HG03520 (cell line): ENCODE data around the gene USHBP1.
A peak's percentile ranks its signal among the peaks of the same experiment; 100 is the strongest.

Experiments used
- ATAC-seq: cut with Tn5 transposase; IDR thresholded peaks from one replicate; pipeline ENCODE4 v1.9.1; 2021; ENCODE audit warnings: mild to moderate bottlenecking, moderate library complexity; ENCODE audit not compliant: unreplicated experiment

USHBP1 gene

DNA sequence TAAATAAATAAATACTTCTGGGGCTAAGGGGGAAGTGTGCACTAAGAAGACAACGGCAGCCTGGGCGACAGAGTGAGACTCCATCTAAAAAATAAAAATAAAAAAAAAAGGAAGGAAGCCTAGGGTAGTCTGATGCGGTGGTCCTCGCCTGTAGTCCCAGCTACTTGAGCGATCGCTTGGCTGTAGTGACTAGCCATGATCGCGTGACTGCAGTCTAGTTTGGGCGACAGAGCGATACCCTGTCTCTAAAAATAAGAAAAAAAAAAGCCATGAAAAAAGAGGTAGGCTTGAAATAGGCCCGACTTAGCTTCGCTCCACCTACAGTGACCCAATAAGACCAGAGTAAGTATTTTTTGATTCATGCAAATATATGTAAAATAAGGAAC, 2.0 kb upstream of the USHBP1 start:
- ATAC-seq, result peak; percentile 21

DNA sequence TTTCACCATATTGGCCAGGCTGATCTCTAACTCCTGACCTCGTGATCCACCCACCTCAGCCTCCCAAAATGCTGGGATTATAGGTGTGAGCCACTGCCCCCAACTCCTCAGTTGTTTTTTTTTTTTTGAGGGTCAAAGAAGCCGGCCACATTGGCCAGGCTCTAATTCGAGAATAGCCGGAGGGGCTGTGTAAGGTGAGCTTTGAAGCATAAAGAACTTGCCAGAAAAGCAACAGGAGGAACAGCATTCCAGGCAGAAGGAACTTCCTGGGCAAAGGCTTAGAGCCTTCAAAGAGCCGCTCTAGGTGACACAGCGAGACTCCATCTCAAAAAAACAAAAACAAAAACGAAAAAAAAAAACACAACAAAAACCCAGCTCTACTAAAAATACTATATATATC, 1.5 kb upstream of the USHBP1 start:
- ATAC-seq, result no peak

DNA sequence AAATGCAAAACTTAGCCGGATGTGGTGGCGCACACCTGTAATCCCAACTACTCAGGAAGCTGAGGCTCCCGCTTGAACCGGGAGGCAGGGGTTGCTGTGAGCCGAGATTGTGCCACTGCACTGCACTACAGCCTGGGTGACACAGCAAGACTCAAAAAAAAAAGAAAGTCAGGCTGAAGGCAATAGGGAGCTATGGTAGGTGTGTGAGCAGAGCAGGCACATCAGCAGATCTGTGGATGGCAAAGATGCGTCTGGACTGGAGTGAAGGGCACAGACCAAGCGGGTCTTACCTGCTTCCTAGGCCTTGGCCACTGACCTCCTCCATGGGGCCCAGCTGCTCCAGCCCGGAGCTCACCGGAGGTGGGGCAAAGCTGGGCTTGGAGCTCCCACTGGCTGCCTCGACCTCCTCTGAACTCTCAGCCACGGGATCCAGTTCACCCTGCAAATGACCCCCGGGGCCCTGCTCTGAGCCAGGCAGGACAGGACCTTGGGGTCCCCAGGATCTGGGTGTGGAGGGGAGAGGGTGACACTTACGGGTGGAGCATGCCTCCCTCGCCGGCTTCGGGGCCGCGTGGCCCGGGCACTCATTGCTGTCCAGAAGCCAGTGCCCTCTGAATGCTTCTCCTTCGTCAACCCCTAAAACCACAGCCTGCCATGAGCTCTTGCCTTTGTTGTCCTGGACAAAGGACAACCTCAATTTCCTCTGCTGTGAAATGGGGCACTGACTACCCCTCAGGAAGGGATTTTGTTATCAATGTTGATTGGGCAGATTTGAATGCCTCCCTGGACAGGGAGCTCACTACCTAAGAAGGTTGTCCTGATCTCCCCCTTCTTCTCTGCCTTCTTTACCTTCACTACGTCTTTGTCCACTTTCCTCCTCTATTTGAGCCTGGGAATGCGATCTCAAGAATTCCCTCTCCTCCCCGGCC, 569 bp downstream of the USHBP1 start:
- no peak for ATAC-seq

DNA sequence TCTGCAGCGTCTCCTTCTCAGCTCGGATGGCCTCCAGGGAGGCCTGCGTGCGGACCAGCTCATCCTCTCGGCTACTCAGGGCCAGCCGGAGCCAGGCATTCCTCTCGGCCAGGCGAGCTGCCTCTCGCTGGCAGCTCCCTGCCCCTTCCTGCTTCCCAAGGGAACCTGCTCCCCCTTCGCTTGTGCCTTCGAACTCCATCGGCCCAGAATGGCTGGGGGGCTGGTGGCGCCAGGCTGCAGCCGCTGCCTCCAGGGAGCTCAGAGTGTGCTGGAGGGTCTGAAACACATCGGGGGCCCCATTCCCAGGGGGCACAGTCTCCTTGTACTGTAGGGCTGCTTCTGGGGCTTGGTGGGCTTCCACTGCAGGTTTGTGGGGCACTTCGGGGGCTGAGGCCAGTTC, 2.0 kb downstream of the USHBP1 start:
- ATAC-seq, result no peak

DNA sequence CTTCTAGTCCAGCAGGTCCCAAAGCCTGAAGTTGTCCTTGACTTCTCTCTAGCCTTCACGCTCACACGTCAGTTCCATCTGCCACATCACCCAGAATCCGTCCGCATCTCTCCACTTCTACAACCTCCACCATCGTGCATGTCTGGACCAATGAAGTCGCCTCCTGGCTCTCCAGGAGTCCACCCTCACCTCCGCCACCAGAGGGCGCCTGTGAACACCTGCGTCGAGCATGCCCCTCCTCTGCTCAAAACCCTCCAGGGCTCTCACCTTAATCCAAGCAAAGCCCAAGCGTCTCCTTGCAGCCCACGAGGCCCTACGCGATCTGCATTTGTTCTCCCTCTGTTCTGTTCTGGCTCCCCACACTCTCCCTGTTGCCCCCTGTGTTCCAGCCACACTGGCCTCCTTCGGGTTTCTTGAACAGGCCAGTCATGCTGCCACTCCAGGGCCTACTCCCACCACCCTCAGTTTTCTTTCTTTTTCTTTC, 3.7 kb downstream of the USHBP1 start:
- ATAC-seq, result peak; percentile 71

DNA sequence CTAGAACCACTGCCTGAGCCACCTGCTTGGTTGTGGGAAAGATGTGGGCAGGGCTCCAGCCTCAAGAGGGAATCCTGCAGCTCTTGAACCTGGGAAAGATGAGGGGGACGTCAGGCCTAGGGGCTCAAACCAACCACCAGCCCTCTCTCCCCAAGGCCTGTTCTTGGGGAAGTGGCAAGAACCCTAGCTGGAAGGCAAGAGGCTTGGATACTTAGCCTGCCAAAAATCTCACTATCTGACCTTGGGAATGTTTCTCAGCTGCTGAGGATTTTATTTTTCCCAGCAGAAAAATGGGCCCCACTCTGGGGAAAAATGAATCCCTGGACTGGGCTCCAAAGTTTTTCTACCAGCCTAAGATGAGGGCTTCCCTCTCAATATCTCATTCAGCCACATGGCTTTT, 4.6 kb downstream of the USHBP1 start:
- ATAC-seq, result no peak

DNA sequence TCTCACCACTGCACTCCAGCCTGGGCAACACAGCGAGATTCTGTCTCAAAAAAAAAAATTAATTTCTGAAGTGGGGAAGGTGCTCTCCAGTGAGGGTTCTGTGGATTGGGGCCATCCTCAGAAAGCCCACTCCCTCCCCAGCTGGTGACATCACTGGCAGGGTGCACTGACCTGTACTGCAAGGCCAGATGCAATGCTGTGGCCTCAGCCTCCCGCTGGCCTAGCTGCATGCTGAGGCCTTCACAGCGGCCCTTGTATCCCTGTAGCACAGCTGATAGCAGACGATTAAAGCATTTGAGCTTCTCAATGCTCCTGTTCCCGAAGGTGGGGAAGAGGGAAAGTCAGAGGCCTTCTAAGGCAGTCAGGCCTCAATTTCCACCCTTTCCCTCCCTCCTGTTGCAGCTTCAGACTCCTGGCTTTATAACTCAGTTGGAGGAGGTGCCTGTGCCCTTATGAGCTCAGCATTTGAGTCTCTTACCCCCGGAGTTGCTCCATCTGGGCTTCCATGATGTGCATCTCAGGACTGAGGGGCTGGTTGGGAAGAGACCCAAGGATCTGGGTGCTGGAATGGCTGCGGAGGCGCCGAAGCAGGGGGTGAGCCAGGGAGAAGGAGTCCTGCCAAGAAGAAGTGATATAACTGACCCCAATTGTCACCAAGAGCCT, 5.3 kb downstream of the USHBP1 start:
- no peak for ATAC-seq

DNA sequence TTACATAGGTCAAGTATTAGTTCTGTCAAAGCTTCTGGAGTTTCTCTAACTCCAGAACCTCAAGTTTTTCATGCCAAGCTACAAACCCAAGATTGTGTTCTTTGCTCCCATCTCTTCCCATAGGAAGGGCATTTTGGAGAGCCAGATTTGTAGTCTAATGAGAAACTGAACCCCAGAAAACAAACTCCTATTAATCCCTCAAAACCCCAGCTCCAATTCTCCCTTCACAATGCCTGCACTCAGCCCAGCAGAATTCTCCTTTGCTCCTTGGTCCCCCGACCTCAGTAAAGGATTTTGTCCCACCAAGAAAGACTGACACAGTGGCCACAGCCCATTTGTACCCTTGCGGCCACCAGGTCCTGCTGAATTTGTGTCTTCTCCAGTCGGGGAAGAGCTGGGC, 8.4 kb downstream of the USHBP1 start:
- ATAC-seq, result no peak

DNA sequence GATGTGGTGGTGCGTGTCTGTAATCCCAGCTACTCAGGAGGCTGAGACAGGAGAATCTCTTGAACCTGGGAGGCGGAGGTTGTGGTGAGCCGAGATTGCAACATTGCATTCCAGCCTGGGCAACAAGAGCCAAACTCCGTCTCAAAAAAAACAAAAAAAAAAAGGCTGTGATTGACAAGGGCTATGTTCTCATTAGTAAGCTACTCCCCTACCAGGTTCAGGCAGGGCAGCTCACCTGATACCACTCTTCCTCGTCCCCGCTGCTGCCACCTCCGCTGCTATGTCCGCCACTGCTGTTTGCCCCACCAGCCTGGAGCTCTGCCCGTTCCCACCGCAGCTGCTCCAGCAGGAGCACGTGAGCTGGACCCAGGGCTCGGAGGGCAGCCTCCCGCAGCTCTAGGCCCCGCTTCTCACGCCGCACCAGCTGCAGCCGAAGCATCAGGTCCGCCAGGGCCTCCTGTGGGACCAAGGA, 9.4 kb downstream of the USHBP1 start:
- ATAC-seq, result no peak

DNA sequence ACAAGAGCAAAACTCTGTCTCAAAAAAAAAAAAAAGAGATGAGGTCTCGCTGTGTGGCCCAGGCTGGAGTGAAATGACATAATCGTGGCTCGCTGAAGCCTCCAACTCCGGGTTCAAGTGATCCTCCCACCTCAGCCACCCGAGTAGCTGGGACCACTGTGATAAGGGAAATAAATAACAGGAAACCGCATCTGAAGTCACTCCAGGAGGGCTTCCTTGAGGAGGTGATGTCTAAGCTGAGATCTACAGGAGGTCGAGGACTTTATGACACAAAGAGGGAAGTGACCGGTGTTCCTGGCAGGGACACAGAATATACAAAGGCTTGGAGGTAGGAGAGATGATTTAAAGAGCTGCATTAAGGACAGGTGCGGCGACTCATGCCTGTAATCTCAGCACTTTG, 9.9 kb downstream of the USHBP1 start:
- no peak for ATAC-seq

DNA sequence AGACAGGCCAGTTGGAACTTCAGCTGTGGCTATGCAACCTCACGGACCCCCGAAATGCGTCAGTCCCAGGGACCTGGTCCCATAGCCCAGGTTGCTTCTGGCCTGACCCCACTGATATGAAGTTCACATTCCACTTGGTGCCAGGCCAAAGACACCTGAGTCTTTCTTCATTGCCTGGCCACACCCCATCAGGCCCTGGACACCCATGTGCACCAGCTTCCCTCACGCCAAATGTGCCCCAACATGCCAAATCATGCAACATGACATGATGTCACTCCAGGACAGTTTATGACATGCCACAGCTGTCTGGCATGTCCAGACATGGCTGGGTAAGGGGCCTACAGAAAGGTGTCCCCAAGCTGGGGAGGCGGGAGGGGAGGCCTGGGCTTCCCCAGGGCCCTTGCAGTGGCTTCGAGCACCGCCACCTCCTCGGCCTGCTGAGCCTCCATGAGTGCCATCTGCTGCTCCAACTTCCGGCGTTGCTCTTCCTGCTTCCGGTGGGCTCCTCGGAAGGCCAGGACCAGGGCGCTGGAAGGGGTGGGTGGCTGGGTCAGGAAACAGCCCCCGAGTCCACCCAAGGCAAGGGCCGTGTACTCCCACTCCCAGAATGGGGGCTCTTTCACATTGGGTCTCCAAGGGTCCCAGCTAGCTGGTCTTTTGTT, 14.5 kb downstream of the USHBP1 start:
- ATAC-seq, result no peak

DNA sequence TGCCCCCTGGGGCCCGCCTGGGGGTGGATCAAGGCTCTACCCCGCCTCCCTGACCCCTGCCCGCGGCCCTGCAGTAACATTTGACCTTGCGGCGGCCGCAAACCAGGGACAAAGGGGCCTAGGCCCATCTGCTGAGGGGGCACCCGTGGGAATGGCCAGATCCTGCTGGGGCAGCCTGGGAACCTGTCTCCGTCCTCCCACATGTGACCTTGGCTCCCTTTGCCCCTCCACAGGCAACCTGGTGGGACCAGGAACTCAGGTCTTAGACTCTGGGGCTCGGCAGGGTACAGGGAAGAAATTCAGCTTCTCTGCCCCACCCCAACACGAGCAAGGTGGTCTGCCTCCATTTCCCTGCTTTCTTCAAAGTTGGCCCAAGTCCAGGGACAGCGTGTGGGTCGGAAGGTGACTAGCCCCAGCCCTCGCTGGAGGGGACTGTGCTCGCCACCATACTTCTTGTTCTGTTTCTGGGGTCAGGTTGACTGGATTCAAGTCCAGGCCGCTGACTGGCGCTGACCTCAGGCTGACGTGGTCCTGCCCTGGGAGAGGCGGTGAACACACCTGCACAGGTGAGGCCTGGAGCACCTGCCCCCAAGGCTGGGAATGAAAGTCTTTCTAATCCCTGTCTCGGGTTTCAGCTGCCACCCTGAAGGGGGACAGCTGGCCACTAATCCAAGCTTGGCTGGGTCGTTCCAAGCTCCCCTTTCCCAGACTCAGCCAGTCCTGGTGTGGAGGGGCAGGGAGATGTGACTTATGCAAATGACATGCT, 16.4 kb downstream of the USHBP1 start:
- ATAC-seq, result no peak

DNA sequence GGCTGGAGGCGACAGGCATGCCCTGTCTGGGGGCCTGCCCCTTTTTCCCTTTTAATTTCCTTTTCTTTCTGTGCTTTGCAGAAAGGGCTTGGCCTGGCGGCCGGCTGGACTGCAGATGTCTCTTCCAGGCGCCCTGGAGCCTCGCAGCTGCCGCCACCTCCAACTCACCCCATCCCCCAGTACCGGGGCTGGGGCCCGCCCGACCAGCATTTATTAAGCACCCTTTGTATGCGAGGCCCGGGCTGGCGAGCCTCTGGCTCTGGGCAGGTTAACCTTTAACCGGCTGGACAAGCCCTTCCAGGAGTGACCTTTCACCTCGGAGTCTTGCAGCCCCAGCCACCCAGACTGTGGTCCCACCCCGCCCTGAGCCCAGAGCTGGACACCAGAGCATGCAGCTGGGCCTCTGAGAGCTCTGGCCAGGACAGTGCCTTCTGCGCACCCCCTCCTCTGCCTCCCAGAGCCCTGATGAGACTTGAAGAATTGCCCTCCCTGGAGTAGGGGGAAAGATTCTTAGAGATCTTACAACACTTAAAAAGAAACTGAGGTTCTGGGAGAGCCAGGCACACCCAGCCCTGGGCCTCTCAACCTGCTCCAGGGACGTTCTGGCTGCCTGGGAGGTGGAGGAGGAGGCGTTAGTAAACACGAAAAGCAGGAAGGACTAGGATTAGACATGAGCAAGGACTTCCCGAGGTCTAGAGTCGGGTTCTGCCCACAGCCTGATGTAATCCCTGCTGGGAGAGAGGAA, 17.7 kb downstream of the USHBP1 start:
- no peak for ATAC-seq

DNA sequence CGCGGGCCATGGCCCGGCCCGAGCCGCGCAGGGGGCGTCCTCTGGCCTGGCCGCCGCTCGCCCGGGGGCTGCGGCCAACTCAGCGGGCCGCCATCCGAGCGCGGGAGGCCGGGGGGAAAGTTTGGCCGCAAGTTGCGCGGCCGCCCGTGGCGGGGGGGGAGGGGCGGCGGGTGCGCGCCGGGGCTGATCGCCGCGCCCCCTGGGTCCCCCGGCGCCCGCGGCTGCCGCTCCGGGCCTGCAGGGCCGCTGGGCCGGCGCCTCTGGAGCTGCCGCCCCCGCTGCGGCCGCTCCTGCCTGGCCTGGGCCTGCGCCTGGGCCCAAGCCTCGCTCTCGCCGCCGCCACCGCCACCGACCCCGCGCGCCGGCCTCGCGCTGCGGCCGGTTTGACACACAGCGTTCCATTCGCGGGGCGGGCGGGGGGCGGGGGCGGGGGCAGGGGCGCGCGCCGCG, 19.0 kb downstream of the USHBP1 start, which contains the start of gene NR2F6:
NR2F6 (minus strand) TSS at position 385 of the 450 bp plus-strand sequence. CDS start 699 bp downstream, outside the sequence.
- no peak for ATAC-seq

DNA sequence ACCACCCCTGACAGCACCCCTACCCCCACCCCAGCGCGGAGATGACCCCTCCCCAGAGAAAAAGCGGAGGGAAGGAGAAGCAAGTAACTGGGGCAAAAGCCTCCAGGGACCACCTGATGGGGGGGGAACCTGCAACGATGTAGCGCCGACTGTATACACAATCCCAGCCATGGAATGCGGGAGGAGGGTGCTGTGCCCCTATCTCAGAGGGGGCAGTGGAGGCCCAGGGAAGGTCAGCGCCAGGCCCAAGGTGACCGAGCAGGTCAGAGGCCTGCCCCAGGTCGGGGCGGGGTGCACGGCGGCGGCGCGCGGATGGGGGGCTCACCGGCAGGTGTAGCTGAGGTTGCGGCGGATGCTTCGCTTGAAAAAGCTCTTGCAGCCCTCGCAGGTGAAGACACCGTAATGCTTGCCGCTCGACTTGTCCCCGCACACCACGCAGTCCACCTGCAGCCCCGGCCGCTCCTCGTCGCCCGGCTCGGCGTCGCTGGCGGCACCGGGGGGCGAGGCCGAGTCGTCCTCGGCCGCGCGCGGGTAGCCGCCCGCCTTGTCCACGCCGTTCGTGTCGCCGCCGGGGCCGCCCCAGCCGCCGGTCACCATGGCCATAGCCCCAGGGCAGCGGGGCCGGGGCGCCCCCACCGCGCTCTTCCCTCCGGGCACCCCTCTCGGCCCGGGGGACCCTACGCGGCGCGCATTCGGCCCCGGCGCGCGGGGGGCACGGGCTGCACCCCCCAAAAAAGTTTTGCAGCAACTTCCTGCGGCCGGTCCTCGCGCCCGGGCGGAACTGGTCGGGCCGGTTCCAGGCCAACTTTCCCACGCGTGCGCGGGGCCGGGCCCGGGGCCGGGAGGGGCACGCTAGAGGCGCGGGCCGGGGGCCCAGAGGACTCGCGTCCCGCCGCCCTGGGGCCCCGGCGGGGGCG, 19.7 kb downstream of the USHBP1 start:
- peak; percentile 22 for ATAC-seq

DNA sequence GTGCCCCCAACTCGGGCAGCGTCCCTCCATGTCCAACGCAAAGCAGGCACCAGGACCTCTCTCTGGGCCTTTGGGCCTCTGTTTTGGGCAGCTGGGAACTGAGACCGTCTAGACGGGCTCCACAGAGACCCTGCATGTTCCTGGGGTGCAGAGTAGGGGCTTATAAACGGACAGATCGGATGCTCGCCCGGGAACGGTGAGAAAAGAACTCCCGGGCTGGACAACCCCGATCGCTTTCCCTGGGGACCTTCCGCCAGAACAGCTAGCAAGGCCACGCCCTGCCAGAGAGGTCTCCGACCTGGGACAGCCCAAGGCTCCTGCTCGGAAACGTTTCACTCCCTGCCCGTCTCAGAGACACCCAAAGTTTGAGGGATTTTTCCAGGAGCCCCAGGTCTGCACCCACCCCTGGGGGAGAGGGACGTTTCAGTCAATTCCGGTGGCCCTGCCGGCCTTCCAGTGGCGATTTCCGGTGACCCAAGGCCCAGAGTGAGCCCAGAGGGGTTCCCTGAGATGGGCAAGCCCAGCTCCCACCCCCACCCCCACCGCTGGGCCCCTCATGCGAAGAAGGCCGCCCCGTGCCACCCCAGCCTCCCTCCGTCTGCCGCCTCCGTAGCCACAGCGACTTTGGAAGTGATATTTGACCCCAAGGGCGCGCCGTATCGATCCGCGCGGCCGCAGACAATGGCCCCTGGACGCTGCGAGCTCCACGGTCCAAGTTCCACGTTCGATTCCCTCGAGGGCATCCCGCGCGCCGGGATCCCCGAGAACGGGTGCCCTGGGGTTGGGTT, 20.5 kb downstream of the USHBP1 start:
- no peak for ATAC-seq

DNA sequence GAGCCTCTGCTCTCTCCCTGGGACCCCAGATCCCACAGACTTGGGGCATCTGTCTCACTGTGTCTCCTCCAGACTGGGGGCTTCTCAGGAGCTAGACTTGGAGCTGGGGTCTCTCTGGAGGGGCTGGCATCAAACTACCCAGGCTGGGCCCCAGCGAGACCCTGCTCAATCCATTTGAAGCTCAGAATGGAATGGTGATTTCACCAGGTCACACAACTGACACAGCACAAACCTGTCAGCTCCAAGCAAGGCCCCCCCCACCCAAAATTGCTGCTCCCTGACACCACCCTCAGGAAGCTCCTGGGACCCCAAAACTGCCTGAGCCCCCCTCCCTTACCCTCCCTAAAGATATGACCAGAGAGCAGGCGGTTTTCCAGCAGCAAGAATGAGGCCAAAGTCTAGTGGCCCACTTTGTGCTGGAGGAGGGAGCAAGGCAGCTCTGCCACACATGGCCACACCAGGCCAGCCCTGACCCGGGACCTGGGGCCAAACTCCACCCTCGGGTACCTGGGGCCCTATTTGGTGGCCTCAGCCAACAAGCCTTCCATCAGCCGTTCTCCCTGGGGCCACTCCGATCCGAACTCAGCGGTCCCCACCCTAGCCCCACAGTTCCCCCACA, 21.2 kb downstream of the USHBP1 start:
- no peak for ATAC-seq
